K562 (cell line): Measurements from ENCODE around the gene UBE2S. TPM values are rescaled to one million over a fixed set of nuclear protein-coding genes. Genes with fewer than 3 reads are reported as not detected.

Experiments used
- ETS2 ChIP-seq: IDR thresholded peaks from 2 replicates; pipeline ENCODE4 v1.6.1; 2016; ENCODE audit warnings: borderline replicate concordance, missing genetic modification characterization, mild to moderate bottlenecking, moderate library complexity, missing compliant biosample characterization; ENCODE audit not compliant: poor library complexity, severe bottlenecking
- GATA2 ChIP-seq: sonication (generic); formaldehyde crosslinking; IDR thresholded peaks from 2 replicates; pipeline ENCODE4 v1.4.0; 2020; ENCODE audit warnings: mild to moderate bottlenecking, missing genetic modification reagents
- HDAC2 ChIP-seq: fragments of 450-650 bp; IDR thresholded peaks from 2 replicates; pipeline ENCODE4 v1.6.1; 2016; ENCODE audit warnings: mild to moderate bottlenecking
- KDM5B ChIP-seq: fragments of 200-600 bp; sonication (generic); IDR thresholded peaks from 2 replicates; pipeline ENCODE4 v1.6.1; 2012; ENCODE audit warnings: low read depth, mild to moderate bottlenecking, moderate library complexity, low read length, control low read depth, inconsistent platforms; ENCODE audit not compliant: insufficient replicate concordance
- LEF1 ChIP-seq: fragments of 450-650 bp; IDR thresholded peaks from 2 replicates; pipeline ENCODE4 v1.6.1; 2016; ENCODE audit warnings: mild to moderate bottlenecking
- NFIC ChIP-seq: fragments of 450-650 bp; IDR thresholded peaks from 2 replicates; pipeline ENCODE4 v1.6.1; 2017; ENCODE audit warnings: mild to moderate bottlenecking, inconsistent platforms
- RBM34 ChIP-seq: fragments of 200-400 bp; formaldehyde crosslinking; IDR thresholded peaks from 2 replicates; pipeline ENCODE4 v1.6.1; 2018; ENCODE audit warnings: low read length, borderline replicate concordance; ENCODE audit not compliant: insufficient read depth
- RCOR1 ChIP-seq, 2 experiments: IDR thresholded peaks; 2 replicates each; pipeline ENCODE4 v1.6.1; 2012; ENCODE audit warnings: low read depth in 2 of 2, low read length in 2 of 2, borderline replicate concordance in 1 of 2, improper control_type of control experiment in 1 of 2
- SIRT6 ChIP-seq: IDR thresholded peaks from one replicate; pipeline ENCODE4 v1.6.1; 2012; ENCODE audit warnings: low read depth, mild to moderate bottlenecking, control low read depth, inconsistent platforms, low read length, moderate library complexity
- SNRNP70 ChIP-seq: fragments of 200-400 bp; formaldehyde crosslinking; optimal IDR thresholded peaks from 2 replicates; pipeline ENCODE3; 2017; ENCODE audit warnings: low read depth, low read length
- SP1 ChIP-seq: sonication (generic); formaldehyde crosslinking; IDR thresholded peaks from 2 replicates; pipeline ENCODE4 v1.8.1; 2022; ENCODE audit warnings: mild to moderate bottlenecking, missing genetic modification reagents
- ZFP36 ChIP-seq: fragments of 150-350 bp; IDR thresholded peaks from 2 replicates; pipeline ENCODE4 v1.6.1; 2018; ENCODE audit warnings: low read length, low read depth; ENCODE audit not compliant: partially characterized antibody
- ZNF407 ChIP-seq: fragments of 450-650 bp; IDR thresholded peaks from 2 replicates; pipeline ENCODE4 v1.6.1; 2016; ENCODE audit warnings: low read depth
- ZSCAN29 ChIP-seq: fragments of 450-650 bp; IDR thresholded peaks from 2 replicates; pipeline ENCODE4 v1.6.1; 2017
- polyA plus RNA-seq, 8 experiments: library from polyadenylated mRNA; depleted of rRNA in 4 of 8; stranded (reverse) in 5 of 8; unstranded in 3 of 8; fragments of >200 nt; fragmentation: Nextera tagmentation in 2 of 8; fragmentation: Illumina TruSeq in 1 of 8; extraction: Ambion mirVana in 2 of 8; extraction: Trizol in 1 of 8; gene quantifications; 2 replicates each; pipeline versions ENCODE4 v1.2.1 to v1.2.3, GENCODE V29; 2011 to 2014; ENCODE audit warnings: inconsistent platforms in 1 of 8, missing spikeins in 1 of 8
- total RNA-seq, 7 experiments: library from RNA; depleted of rRNA in 6 of 7; stranded (reverse); fragments of >200 nt in 6 of 7; fragmentation: Illumina TruSeq in 2 of 7; extraction: Trizol in 2 of 7; gene quantifications; 2 replicates each; pipeline versions ENCODE4 v1.2.1 to v1.2.3, GENCODE V29; 2011 to 2021; ENCODE audit warnings: low replicate concordance in 1 of 7

Gene UBE2S
- total and polyA plus RNA-seq, 9 of the 15 experiments (the other 6 are each of a cell fraction or from before 2014, with no cell fraction given) = 1.5 to 1,305 (median 157) TPM

GRCh38 chr19:55391191-55391670 is 16.4 kb downstream of the UBE2S start (continued):
- no peak for TF ChIP-seq ETS2 (tag)
- 0 out of 4 replicates have a peak, but pooled peaks of 1 of the 2 experiments have one; percentile 34 for TF ChIP-seq RCOR1 (IDR thresholded peaks at IDR 0.05; ENCODE audit: borderline replicate concordance in 1 of 2, low read depth in 2 of 2, low read length in 2 of 2)
- no peak for TF ChIP-seq LEF1
- TF ChIP-seq SP1 (CRISPR knock-in tag) = 0 out of 2 replicates have a peak, but pooled peaks have one; percentile 34
- peak; percentile 75 for TF ChIP-seq SIRT6
- TF ChIP-seq KDM5B = peak; percentile 22
- TF ChIP-seq SNRNP70 = peak; percentile 78
- no peak for TF ChIP-seq GATA2 (CRISPR knock-in tag)
- no peak for TF ChIP-seq RBM34
- peak; percentile 83 for TF ChIP-seq ZFP36
- peak; percentile 89 for TF ChIP-seq NFIC
- peak; percentile 40; the same call in 1 of the 2 replicates for TF ChIP-seq HDAC2
- TF ChIP-seq ZNF407 = no peak
- TF ChIP-seq ZSCAN29 = 0 out of 2 replicates have a peak, but pooled peaks have one; percentile 17
